ACHN (cell line): Measurements from ENCODE around the gene DIAPH2.

Source experiments
- DNase-seq: peaks from one replicate; pipeline ENCODE4 v3.0.0-alpha.2; 2015
- in situ Hi-C: cut with HindIII; loops from 2 replicates; pipeline ENCODE4 v1.10.0; 2017; ENCODE audit warnings: low sequenced_read_pairs, low pct_ligation_motif_present, low pct_unique_long_range_greater_than_20kb

The DIAPH2 gene

DNA sequence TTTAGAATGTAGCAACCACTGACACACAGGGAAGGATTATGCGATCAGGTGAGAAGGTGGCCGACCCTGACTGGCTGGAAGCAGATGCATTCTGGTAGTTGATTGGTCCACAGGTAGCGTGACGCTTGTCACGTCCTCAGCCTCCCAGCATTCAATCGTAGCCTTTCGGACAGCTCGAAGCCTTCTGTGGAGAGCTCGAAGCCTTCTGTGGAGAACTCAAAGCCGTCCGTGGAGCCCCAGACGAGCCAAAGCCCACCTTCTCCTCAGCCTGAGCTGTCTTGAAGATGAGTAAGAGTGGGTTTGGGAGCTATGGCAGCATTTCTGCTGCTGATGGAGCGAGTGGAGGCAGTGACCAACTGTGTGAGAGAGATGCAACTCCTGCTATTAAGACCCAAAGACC lies 199.4 kb downstream of the DIAPH2 start:
- in situ Hi-C loops: no loop called here

DNA sequence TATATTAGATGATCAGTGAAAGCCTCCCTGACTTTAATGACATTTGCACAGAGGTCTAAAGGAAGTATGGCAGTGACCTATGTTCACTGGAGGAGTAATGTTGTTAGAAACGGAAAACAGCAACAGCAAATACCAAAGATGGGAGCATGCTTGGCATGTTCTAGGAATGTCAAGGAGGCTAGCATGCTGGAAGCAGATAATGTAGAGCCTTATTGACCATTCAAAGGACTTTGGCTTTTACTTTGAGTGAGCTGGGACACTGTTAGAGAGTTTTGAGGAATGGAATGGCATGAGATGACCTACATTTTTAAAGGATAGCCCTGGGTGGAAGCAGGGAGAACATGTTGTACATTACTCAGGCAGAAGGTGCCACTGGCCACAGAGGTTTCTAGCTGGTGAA lies 205.1 kb downstream of the DIAPH2 start:
- in situ Hi-C loops: no loop called here
- DNase-seq: peak; percentile 2

More for the DNA sequence above, 199.4 kb downstream of the DIAPH2 start:
- DNase-seq: no peak

DNA sequence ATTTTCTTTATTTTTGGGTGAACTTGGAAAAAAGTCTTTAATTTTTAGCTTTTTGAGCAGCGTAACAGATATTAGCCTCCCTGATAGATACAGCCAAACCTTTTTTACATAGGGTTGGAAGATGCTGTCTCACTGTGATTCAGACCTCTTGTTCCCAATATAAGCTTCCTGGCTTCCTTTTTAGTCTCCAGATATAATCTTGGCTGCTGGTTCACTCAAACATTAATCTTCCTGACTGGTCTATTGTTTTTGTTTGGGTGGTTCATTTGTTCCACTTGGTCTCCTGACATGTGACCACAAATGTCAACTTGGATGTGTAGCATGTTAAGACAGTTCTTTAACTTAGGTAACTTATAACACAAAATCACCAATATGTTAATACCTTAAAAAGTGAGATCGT lies 222.1 kb downstream of the DIAPH2 start:
- in situ Hi-C loops: no loop called here
- DNase-seq: no peak

DNA sequence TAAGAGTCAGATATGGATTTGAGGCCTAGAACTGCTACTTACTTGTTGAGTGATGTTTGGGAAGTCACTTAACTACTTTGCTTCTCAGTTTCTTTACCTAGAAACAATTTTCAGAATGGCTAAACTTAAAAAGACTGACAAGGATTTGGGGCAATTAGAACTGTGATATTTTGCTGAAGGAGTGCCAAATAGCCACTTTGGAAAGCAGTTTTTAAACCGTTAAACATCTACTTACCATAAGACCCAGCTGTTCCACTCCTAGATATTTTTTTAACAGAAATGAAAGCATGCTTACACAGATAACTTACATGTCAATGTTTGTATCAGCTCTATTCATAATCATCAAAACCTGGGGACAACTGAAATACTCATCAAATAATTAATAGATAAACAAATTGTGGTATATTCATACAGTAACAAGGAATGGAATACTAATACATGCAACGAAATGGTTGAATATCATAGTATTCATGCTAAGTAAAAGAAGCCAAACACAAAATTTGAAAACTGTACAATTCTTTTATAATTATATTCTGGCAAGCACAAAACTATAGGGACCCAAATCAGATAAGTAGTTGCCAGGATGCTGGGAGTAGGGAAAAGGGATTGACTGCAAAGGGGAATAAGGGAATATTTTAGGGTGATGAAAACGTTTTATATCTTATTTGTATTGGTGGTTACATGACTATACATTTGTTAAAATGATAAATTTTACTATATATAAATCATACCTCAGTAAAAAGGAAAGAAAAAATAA lies 223.1 kb downstream of the DIAPH2 start:
- in situ Hi-C loops: no loop called here

DNA sequence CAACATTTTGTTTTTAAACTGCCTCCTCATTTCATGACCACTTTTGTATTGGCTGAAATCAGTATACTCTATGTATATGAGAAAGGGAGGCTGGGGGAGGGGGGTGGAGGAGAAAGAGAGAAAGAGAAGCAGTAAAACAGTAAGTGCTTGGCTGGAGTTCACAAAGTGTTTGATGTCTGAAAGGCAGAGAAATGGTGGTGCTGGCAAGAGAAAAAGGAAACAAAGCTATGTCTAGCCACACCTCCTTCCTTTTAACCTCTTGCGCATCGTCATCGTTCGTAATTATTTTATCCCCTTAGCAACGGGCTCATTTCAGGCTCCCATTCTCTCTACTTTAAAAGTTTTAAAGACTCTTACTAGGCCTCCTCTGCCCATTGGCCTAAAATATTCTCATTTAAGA lies 224.6 kb downstream of the DIAPH2 start:
- in situ Hi-C loops: no loop called here
- no peak for DNase-seq

More for the DNA sequence above, 223.1 kb downstream of the DIAPH2 start:
- DNase-seq: no peak

DNA sequence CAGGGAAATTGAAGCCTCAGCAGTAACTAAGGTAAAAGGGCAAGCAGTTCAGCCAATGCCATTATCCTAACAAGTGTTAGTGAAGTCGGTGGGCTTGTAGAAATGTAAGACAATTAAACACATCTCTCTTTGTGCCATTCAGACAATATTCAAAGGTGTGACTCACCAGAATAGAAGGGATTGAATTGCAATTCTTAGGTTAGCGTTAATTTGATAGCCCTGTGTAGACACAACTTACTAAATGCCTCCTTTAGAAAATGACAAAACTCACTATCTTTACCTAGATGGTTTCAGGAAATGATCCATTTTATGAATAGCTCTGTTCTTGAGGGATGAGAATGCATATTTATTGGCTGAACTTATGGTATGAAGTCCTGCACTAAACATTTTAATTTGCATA lies 234.2 kb downstream of the DIAPH2 start:
- in situ Hi-C loops: no loop called here
- no peak for DNase-seq

DNA sequence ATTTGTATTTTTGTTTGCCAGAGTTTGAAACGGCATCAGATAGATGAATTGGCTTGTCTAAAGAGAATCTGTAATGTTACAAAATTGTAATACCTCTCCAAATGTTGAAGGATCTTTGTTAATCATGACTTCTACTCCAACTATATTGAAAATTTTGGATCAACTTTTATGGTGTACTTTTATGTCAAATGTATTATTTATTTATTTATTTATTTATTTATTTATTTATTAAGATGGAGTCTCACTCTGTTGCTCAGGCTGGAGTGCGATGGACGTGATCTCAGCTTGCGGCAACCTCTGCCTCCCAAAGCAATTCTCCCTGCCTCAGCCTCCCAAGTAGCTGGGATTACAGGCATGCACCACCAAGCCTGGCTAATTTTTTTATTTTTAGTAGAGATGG lies 235.0 kb downstream of the DIAPH2 start:
- in situ Hi-C loops: no loop called here
- DNase-seq: no peak

DNA sequence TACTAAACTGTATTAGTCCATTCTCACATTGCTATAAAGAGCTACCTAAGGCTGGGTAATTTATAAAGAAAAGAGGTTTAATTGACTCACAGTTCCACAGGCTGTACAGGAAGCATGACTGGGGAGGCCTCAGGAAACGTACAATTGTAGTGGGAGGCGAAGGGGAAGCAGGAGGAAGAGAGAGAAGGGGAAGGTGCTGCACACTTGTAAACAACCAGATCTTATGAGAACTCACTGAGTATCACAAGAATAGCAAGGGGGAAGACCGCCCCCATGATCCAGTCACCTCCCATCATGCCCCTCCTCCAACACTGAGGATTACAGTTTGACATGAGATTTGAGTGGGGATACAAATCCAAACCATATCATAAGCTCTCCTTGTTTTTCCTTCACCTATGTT lies 239.9 kb downstream of the DIAPH2 start:
- in situ Hi-C loops: no loop called here
- DNase-seq: no peak

DNA sequence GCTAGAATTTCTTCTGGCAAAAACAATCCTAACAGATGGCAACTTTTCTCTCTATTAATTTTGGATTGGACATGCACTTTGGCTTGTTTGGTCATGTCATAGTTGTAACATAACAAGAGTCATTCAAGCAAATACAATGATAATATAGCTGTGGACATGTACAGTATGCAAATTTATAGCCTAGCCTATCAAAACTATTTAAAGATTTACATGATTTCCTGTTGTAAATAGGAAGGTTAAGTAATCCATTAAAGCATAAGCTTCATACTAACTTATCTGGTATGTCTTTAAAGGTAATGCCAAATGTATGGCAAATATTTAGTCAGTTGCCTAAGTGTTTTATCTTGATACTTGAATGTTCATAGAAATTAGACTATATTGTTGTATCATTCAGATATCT lies 244.4 kb downstream of the DIAPH2 start:
- DNase-seq: no peak
- in situ Hi-C loops: no loop called here

DNA sequence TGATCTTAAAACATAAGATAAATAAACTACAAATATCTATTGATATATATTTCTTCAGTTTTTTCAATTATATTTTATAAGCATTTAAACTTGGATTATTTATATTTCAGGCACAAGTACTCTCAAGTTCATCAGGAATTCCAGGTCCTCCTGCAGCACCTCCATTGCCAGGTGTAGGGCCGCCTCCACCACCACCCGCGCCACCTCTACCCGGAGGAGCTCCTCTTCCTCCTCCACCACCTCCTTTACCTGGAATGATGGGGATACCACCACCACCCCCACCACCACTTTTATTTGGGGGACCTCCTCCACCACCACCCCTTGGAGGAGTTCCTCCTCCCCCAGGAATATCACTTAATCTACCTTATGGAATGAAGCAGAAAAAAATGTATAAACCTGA lies 273.1 kb downstream of the DIAPH2 start:
- in situ Hi-C loops: no loop called here
- DNase-seq: no peak

DNA sequence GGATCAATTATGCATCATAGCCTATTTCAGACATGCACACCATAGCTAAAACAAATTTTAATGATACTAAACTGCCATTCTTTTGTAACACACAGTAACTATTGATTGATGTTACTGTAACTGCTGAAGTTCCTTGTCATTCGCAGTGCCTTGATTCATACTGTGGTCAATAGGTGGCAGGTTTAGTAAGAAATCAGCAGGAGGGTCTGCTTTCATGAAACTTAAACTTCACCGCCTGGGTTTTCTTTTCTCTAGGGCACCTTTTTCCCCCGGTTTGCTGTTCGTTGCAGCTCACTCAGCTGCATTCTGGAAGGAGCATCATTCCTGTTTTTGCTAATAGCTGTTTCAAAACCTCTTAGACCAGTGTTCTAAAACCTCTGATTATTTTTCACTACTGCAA lies 287.2 kb downstream of the DIAPH2 start:
- in situ Hi-C loops: no loop called here
- no peak for DNase-seq

DNA sequence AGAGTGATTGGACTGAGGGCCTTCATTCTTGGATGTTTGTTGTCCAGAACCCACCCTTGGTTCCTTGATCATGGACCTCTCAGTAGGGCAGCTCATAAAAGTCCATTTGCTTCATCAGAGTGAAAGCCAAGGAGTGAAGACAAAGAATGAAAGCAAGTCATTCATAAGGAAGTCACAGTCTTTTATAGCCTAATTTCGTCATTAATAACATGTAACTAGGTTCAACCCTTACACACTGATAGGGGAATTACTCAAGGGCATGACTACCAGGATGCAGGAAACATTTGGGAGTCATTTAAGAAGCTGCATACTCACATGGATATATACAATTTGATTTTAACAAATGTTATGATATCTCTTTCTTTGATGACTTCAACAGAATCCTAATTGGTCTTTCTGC lies 294.3 kb downstream of the DIAPH2 start:
- DNase-seq: no peak
- in situ Hi-C loops: no loop called here

DNA sequence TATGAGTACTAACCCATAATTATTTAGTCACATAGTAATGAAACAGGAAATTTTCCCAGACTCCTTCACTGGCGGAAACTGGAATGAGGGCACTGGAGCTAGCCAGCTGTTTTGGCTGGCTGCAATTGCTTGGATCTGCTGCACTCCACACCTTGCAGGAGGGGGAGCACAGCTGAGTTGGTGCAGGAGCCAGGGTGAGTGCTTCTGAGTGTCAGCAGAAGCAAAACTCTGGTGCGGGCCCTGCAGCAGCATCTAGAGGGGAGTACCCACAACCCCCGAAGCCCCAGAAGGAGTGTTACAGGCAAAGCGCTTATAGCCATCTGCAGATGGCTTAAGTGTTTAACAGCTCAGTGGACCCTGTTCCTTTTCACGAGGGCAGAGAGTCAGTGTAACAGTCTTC lies 295.1 kb downstream of the DIAPH2 start:
- no peak for DNase-seq
- in situ Hi-C loops: no loop called here

DNA sequence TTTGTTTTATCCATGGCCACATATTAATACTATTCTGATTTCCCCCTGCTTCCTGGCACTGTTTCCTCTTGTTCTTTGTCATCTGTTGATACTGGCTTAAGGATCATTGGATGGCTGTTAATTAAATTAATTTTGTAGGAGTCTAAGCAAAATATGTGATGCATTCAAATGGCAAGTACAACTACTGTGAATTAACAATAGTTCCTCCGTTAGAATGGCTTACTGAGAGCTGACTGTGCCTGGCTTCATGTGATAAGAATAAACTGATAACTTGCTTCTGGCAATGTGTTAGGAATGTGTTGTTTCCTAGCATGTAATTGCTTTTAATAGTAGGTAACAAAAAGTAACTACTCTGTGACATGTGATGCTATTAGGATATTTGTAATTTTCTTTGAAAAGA lies 297.5 kb downstream of the DIAPH2 start:
- in situ Hi-C loops: no loop called here
- DNase-seq: no peak

DNA sequence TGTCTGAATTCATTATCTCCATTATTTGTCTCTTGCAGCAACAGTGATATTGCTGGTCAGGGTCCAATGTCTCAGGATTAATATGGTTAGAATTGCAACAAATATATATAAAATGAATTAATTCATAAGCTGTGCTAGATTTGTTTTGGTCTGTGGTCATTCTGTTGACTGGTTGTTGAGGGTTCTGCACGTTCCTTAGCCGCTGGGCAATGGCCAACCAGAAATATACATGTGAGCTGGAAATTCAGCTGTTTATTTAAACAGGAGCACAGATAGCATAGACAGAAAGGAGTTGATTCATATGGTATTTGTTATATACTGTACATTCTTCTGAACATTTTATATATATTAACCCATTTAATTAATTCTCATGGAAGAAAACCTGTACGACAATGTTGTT lies 299.9 kb downstream of the DIAPH2 start:
- no peak for DNase-seq
- in situ Hi-C loops: no loop called here

DNA sequence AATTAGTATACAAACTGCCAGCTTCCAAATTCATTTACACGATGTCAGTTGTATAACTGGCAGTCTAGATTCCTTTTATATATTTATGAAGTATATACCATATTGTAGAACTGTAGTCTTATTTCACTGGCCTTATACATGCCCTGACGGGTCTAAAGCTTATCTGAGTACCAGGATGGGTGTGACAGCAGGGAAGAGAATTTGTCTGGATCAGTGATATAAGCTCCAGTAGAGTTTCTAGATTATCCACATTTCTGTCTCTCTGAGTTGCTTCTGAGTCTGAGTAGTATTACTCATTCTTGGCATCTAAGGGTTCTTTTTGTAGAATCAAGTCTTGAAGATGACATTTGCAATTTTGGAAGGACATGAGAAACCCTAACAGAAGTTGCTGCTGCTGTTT lies 300.4 kb downstream of the DIAPH2 start:
- in situ Hi-C loops: no loop called here
- DNase-seq: no peak

DNA sequence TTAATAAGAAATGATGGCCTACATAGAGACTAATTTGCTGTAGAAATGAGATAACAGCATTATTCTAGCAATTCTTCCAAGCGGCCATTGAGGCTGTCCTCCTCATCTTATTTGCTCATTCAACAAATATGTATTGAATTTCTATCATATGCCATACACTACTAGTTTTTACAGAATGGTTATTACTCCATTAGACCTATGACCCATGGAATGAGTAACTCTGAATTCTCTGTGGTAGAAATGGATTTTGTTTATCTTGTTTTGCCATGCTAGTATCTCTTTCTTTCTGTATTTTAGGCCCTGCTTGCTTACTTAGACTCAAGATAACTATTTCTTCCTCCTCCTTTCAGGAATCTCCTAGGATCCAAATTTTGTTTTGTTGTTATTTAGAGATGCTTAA lies 302.6 kb downstream of the DIAPH2 start:
- DNase-seq: no peak
- in situ Hi-C loops: no loop called here

DNA sequence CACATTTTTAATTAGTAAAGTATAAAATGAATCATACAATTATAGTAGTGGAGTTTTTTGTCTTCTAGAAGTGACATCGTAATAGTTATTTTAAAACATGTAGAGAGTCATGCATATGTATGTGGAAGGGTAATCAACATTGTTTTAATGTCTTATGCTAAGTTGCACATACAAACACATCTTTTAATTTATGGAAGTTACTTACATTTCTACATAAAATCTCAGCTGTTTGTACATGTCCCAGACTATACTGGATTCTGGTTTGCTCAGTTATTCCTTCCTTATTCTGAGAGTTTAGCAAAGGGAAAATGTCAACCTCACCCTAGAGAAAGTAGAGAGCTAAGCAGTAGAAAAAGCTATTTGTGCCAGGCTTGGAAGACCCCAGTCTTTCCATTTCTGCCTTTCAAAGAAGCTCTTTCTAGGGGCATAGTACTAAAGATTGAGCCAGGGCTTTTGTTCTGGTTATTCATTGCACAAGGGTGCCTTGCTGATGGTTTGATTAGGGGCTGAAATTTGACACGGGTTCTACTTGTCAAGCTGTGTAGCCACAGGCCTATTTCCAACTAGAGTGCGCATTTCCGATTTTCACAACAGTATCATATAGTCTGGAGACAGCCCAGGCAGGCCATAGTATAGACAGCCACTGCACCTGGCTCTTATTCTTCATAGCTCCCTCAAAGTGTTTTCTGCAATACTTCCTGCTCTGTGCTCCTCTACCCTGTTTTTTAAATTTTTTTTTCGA lies 305.4 kb downstream of the DIAPH2 start:
- in situ Hi-C loops: no loop called here

DNA sequence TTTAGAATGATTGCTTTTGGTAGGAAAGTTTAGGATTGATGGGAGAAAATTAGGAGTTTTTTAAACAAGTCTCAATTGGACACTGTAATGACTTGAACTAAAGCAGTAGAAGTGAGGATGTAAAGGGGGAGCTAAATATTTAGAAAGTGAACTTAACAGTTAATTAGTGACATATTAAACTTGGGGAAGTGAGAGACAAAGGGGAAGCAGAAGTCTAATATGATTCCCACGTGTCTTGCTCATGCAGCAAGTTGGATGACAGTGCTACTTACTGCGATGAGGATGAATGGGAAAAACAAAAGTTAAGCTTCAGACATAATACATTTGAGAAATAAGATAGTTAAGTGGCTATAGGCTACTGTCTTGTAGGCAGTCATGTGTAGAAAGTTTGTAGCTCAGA lies 309.5 kb downstream of the DIAPH2 start:
- no peak for DNase-seq
- in situ Hi-C loops: no loop called here

More for the DNA sequence above, 305.4 kb downstream of the DIAPH2 start:
- no peak for DNase-seq

DNA sequence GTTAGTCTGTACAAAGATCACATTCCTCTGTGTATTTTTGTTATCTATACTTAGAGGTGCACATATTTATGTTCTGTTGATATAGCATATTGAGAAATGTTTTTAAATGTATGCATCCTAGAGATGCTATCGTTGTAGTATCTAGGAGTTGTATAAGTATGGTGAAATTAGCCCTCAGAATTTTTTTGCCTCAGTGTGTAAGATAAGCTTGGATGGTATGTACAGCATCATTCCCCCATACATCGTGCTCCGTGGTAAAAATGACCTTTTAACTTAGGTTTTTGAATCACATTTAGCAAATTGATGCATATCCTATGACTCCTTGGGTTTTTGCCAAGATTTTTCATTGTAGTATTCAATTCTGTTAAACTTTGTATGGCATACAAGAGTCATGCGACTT lies 312.6 kb downstream of the DIAPH2 start:
- no peak for DNase-seq
- in situ Hi-C loops: no loop called here
